C4-2B (cell line): ENCODE results near the gene CDC14A.

Experiments
- CTCF ChIP-seq: fragments of 450-650 bp; conservative IDR thresholded peaks from 2 replicates; pipeline ENCODE4 v1.5.1; 2017; ENCODE audit warnings: mild to moderate bottlenecking
- ZFX ChIP-seq: fragments of 450-650 bp; IDR thresholded peaks from 2 replicates; pipeline ENCODE4 v1.6.1; 2017

GRCh38 chr1:100441146-100441545, 88.8 kb downstream of the CDC14A start:
- TF ChIP-seq CTCF, result no peak
- TF ChIP-seq ZFX, result no peak
